Measurements from ENCODE around the gene CEACAM6. TPM values are rescaled to one million over a fixed set of nuclear protein-coding genes. Genes with fewer than 3 reads are reported as not detected.
A peak's percentile ranks its signal among the peaks of the same experiment; 100 is the strongest.
"Not testable (repeated sequence)": the region's sequence is repeated elsewhere in the genome, so short reads cannot be mapped to it uniquely, and the experiment has no call there.

Gene CEACAM6
- total RNA-seq, 2 donors from 2014 or later = not detected

DNA sequence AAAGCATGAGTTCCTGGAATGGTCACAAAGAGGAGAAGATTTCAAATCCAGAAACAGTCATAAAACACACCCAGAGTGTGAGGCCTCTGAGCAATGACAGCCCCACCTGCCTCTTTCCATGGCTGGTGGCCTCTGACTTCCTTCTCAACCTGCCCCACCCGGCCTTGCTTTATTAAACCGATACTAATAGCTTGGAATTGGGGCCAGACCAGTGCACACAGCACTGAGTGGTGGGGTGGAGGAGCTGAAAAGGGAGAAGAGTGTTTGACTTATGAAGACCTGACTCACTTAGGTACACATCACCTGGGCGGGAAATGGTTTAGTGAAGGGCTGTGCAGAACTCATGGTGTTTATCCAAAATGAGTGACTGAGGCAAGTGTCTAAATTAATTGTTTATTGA, 20.7 kb upstream of the CEACAM6 start:
- Mint-ChIP-seq H3K27me3 (peaks cover 27 to 43% of the 10 kb centered on the region in 2 donors), H3K9me3 (no peaks in the 10 kb centered on the region), H3K27ac (no peak overlapping the region), H3K4me3 (no peak overlapping the region), H3K4me1 (ENCODE audit: low read depth in 2 of 2) (no peaks in the 10 kb centered on the region), H3K36me3 (no peaks in the 10 kb centered on the region)
- DNase-seq (ENCODE audit: low spot score) = no peak
- ATAC-seq = no peak

DNA sequence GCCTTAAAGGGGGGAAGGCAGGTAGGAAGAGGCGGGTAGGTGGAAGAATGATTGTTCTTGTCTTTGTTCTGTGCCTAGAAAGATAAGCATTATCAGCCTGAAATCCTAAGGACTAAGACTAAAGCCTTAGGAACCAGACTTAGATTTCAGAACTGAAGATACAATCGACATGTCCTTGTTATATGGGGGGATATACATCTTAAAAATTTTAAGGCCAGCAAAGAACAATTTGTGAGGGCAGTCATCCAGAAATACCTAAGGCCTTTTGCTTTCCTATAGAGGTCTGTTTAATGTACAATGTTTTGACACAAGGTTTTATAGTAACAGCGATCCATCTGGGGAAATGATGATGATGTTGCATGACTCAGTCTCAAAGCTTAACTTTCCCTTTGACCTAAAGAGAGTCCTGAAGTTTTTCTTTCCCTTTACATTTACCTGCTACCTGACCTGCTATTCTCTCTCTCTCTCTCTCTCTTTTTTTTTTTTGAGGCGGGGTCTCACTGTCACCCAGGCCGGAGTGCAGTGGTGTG, 20.2 kb upstream of the CEACAM6 start:
- Mint-ChIP-seq H3K9me3 (no peaks in the 10 kb centered on the region), H3K27ac (no peak overlapping the region), H3K27me3 (peaks cover 31 to 43% of the 10 kb centered on the region in 2 donors), H3K36me3 (no peaks in the 10 kb centered on the region), H3K4me1 (ENCODE audit: low read depth in 2 of 2) (no peaks in the 10 kb centered on the region), H3K4me3 (no peak overlapping the region)
- no peak for DNase-seq (ENCODE audit: low spot score)
- no peak for ATAC-seq

DNA sequence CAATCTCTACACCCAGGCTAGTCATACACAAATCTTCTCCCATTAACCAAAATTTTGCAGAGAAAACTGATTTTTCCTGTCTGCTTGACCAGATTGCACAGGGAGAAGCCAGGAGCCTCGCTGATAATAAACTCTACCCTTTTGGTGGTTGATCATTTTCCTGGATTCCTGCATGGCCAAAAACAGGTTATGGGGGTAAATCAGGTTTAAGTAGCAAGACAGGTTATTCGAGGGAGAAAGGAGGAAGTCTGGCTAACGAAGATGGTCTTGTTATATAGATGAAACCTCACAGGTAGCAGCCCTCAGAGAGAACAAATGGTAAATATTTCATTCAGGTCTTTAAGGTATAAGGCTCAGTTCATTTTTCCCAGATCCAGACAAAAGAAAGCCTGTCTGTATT, 16.0 kb upstream of the CEACAM6 start:
- no peaks in the 10 kb centered on the region for H3K4me1 Mint-ChIP-seq (ENCODE audit: low read depth in 2 of 2)
- no peak overlapping the region for H3K4me3 Mint-ChIP-seq
- H3K27me3 Mint-ChIP-seq = peaks cover 12 to 16% of the 10 kb centered on the region in 2 donors
- ATAC-seq = no peak
- no peaks in the 10 kb centered on the region for H3K36me3 Mint-ChIP-seq
- no peaks in the 10 kb centered on the region for H3K9me3 Mint-ChIP-seq
- H3K27ac Mint-ChIP-seq = no peak overlapping the region
- no peak for DNase-seq (ENCODE audit: low spot score)

- no peaks in the 10 kb centered on the region for H3K36me3 Mint-ChIP-seq
- no peaks in the 10 kb centered on the region for H3K9me3 Mint-ChIP-seq
- H3K27me3 Mint-ChIP-seq = peaks cover 18 to 19% of the 10 kb centered on the region in 2 donors
- no peak for DNase-seq (ENCODE audit: low spot score)
- no peak overlapping the region for H3K27ac Mint-ChIP-seq
- H3K4me1 Mint-ChIP-seq (ENCODE audit: low read depth in 2 of 2) = peaks cover 0 to under 1% of the 10 kb centered on the region in 2 donors
- ATAC-seq = no peak
- no peak overlapping the region for H3K4me3 Mint-ChIP-seq
These were observed 14.7 kb upstream of the CEACAM6 start for GRCh38 chr19:41740415-41741243.

DNA sequence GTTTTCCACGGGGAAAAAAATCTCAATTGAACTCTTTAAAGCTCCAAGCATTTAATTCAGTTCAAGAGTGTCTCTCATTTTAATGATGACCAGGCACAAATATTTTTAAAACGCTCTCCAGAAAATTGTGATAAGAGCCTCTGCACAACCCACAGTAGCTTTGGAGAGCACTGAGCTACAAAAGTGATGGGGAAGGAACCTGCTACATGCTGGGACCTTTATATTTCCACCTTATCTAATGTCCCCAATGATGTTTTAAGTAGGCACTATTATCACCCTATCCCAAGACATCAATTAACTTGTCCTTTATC, 14.1 kb upstream of the CEACAM6 start:
- ATAC-seq = no peak
- no peak overlapping the region for H3K4me3 Mint-ChIP-seq
- no peaks in the 10 kb centered on the region for H3K36me3 Mint-ChIP-seq
- no peaks in the 10 kb centered on the region for H3K9me3 Mint-ChIP-seq
- peaks cover 0 to 5% of the 10 kb centered on the region in 2 donors for H3K4me1 Mint-ChIP-seq (ENCODE audit: low read depth in 2 of 2)
- DNase-seq (ENCODE audit: low spot score) = no peak
- H3K27me3 Mint-ChIP-seq = peaks cover 22 to 24% of the 10 kb centered on the region in 2 donors
- no peak overlapping the region for H3K27ac Mint-ChIP-seq

DNA sequence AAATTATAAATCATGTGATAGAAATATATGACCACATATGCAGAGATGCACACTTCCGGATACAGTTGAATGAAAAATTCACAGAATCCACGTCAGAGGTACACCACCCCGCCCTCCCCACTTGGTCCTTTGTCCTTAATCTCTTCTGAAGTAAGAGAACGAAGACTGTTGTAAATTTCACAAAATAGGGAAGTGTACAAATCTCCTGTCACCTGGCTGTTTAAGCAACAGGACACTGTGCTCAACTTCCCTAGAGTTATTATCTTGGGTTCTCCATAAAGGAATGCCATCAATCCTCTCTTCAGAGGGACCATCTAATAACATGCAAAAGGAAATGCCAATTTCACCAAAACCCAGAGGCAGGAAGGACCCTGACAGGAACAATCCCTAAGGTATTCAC, 10.5 kb upstream of the CEACAM6 start:
- Mint-ChIP-seq H3K4me1 (ENCODE audit: low read depth in 2 of 2) (peaks cover 0 to 5% of the 10 kb centered on the region in 2 donors), H3K9me3 (no peaks in the 10 kb centered on the region), H3K4me3 (no peak overlapping the region), H3K36me3 (no peaks in the 10 kb centered on the region), H3K27me3 (peaks cover 37 to 38% of the 10 kb centered on the region in 2 donors), H3K27ac (no peak overlapping the region)
- ATAC-seq = no peak
- DNase-seq (ENCODE audit: low spot score) = no peak

DNA sequence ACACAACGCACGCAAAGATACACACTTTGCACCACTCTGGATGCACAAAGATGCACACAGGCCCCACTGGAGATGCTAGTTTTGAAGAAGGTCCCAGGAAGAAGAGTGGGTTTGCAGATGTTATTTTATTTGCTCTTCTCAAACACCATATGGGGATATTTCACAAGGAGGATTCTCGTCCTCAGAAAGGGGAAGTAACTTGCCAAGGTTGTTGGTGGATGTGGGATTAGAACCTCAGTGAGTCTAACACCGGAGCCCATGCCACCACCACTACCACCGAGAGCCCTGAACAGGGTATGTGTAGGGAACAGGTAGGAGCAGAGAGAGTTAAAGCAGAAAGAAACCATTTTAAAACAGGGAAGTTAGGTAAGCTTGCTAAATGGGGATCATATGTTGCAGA, 9.6 kb upstream of the CEACAM6 start:
- ATAC-seq = no peak
- peaks cover 37 to 43% of the 10 kb centered on the region in 2 donors for H3K27me3 Mint-ChIP-seq

DNA sequence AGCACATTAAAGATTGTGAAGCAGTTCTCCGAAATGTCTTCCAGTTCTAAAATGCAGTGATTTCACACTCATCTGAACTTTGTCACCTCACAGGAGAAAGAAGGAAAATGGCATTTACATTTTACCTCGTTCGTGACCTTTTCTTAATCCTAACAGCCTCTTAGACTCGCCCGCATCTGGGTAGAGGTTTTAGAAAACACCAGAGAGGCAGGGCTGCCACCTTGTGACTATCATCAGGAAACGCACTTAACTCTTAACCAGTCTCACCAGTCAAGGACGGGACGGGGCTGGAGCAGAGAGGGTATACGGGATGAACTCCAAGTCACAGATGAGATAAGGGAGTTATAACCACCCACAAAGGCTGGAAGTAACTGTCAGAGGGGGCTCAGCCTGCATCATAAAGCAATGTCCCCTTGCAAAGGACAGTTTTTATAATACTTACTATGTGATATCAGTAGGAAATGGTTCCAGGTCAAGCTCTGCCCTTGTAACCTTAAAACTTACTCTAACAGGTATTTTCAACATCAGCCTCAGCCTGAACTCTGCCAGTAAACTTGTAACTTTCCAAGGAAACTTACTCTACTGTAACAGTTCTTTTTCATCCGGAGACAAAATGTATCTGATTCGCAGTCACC, 8.6 kb upstream of the CEACAM6 start:
- ATAC-seq (peak; percentile 58 to 65), DNase-seq (ENCODE audit: low spot score) (no peak)
- peaks cover 0 to 5% of the 10 kb centered on the region in 2 donors for H3K4me1 Mint-ChIP-seq (ENCODE audit: low read depth in 2 of 2)
- H3K27ac Mint-ChIP-seq = no peak overlapping the region
- peaks cover 33 to 52% of the 10 kb centered on the region in 2 donors for H3K27me3 Mint-ChIP-seq
- no peak overlapping the region for H3K4me3 Mint-ChIP-seq
- no peaks in the 10 kb centered on the region for H3K9me3 Mint-ChIP-seq
- H3K36me3 Mint-ChIP-seq = no peaks in the 10 kb centered on the region

More for the DNA sequence above, 9.6 kb upstream of the CEACAM6 start:
- no peaks in the 10 kb centered on the region for H3K36me3 Mint-ChIP-seq
- no peaks in the 10 kb centered on the region for H3K9me3 Mint-ChIP-seq
- no peak for DNase-seq (ENCODE audit: low spot score)
- no peak overlapping the region for H3K4me3 Mint-ChIP-seq
- H3K27ac Mint-ChIP-seq = no peak overlapping the region
- H3K4me1 Mint-ChIP-seq (ENCODE audit: low read depth in 2 of 2) = peaks cover 0 to 5% of the 10 kb centered on the region in 2 donors

GRCh38 chr19:41748012-41748411, 7.3 kb upstream of the CEACAM6 start:
- no peak for ATAC-seq
- DNase-seq (ENCODE audit: low spot score) = no peak
- Mint-ChIP-seq H3K27ac (no peak overlapping the region), H3K4me1 (ENCODE audit: low read depth in 2 of 2) (peaks cover 0 to 5% of the 10 kb centered on the region in 2 donors), H3K27me3 (peaks cover 39 to 65% of the 10 kb centered on the region in 2 donors), H3K4me3 (no peak overlapping the region), H3K9me3 (no peaks in the 10 kb centered on the region), H3K36me3 (no peaks in the 10 kb centered on the region)

- not testable (repeated sequence) for H3K27ac Mint-ChIP-seq; H3K4me1 Mint-ChIP-seq (ENCODE audit: low read depth in 2 of 2); ATAC-seq; H3K36me3 Mint-ChIP-seq; DNase-seq (ENCODE audit: low spot score); H3K4me3 Mint-ChIP-seq; H3K9me3 Mint-ChIP-seq
- peaks cover 34 to 65% of the 10 kb centered on the region in 2 donors for H3K27me3 Mint-ChIP-seq
These were observed 4.8 kb upstream of the CEACAM6 start for GRCh38 chr19:41750248-41751134.

GRCh38 chr19:41753159-41753558, 2.2 kb upstream of the CEACAM6 start:
- H3K36me3 Mint-ChIP-seq = no peaks in the 10 kb centered on the region
- no peak overlapping the region for H3K4me3 Mint-ChIP-seq
- DNase-seq (ENCODE audit: low spot score) (peak; percentile 71), ATAC-seq (no peak)
- no peaks in the 10 kb centered on the region for H3K9me3 Mint-ChIP-seq
- H3K4me1 Mint-ChIP-seq (ENCODE audit: low read depth in 2 of 2) = peaks cover 4 to 5% of the 10 kb centered on the region in 2 donors
- peaks cover 19 to 43% of the 10 kb centered on the region in 2 donors for H3K27me3 Mint-ChIP-seq
- no peak overlapping the region for H3K27ac Mint-ChIP-seq

- Mint-ChIP-seq H3K27ac (no peak overlapping the region), H3K27me3 (peaks cover 18 to 37% of the 10 kb centered on the region in 2 donors), H3K4me3 (no peak overlapping the region), H3K4me1 (ENCODE audit: low read depth in 2 of 2) (peaks cover 4 to 5% of the 10 kb centered on the region in 2 donors), H3K36me3 (no peaks in the 10 kb centered on the region), H3K9me3 (no peaks in the 10 kb centered on the region)
- DNase-seq (ENCODE audit: low spot score) = no peak
- ATAC-seq = peak; percentile 75 to 82
These were observed 1.3 kb upstream of the CEACAM6 start for GRCh38 chr19:41753936-41754529.

DNA sequence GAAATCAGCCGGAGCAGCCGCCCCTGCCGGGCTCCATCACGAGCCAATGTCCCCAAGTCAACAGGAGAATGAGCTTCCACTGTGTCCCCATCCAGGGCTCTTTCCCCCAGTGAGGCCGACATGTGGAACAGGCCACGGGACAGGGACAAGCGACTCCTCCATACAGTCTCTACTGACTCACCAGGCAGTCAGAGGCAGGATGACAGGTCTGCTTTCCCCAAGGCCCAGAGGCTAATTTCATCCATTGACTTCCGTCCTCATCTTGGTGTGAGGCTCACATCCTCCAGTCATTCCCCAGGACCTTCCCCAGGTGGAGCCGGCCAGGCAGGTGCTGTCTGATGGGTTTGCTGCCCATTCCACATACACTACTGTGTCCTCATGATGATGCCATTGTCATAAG, 3.5 kb downstream of the CEACAM6 start:
- Mint-ChIP-seq H3K27ac (no peak overlapping the region), H3K36me3 (no peaks in the 10 kb centered on the region), H3K9me3 (no peaks in the 10 kb centered on the region), H3K27me3 (peaks cover 37 to 39% of the 10 kb centered on the region in 2 donors), H3K4me3 (no peak overlapping the region), H3K4me1 (ENCODE audit: low read depth in 2 of 2) (peaks cover 2% of the 10 kb centered on the region in 2 donors)
- ATAC-seq (no peak), DNase-seq (ENCODE audit: low spot score) (no peak)

Measured in natural killer cell treated with Interleukin-12 subunit alpha and Interleukin-12 subunit beta and Interleukin-15 and Interleukin-18, amount 100 ng/mL, for 72 hours (primary cell).